Glutamatergic neuron (in vitro differentiated cells): ENCODE results near the gene CHMP1A. TPM values are rescaled to one million over a fixed set of nuclear protein-coding genes. Genes with fewer than 3 reads are reported as not detected.

Experiments used
- DNase-seq: peaks from one replicate; pipeline ENCODE4 v3.0.0; 2022
- H3K27ac Mint-ChIP-seq: one replicate; pipeline ENCODE4 v1.8.0; 2020; ENCODE audit warnings: mild to moderate bottlenecking, mixed read lengths, inconsistent platforms; ENCODE audit not compliant: unreplicated experiment
- H3K27me3 Mint-ChIP-seq: one replicate; pipeline ENCODE4 v1.8.0; 2020; ENCODE audit warnings: mild to moderate bottlenecking, moderate library complexity, mixed read lengths, inconsistent platforms; ENCODE audit not compliant: unreplicated experiment
- H3K36me3 Mint-ChIP-seq: one replicate; pipeline ENCODE4 v1.8.0; 2020; ENCODE audit warnings: mild to moderate bottlenecking, mixed read lengths, inconsistent platforms; ENCODE audit not compliant: unreplicated experiment
- H3K4me1 Mint-ChIP-seq: one replicate; pipeline ENCODE4 v1.8.0; 2020; ENCODE audit warnings: mild to moderate bottlenecking, low read depth, mixed read lengths, inconsistent platforms; ENCODE audit not compliant: unreplicated experiment
- H3K4me3 Mint-ChIP-seq: one replicate; pipeline ENCODE4 v1.8.0; 2020; ENCODE audit warnings: mild to moderate bottlenecking, mixed read lengths, inconsistent platforms; ENCODE audit not compliant: unreplicated experiment
- H3K9me3 Mint-ChIP-seq: one replicate; pipeline ENCODE4 v1.8.0; 2020; ENCODE audit warnings: mild to moderate bottlenecking, moderate library complexity, mixed read lengths, inconsistent platforms; ENCODE audit not compliant: unreplicated experiment
- total RNA-seq: library from RNA; stranded (reverse); fragmentation: NEBNext Ultra II Directional; extraction: Animal tissue kit (Norgen Biotek cat#: 25700); gene quantifications from one replicate; pipeline ENCODE4 v1.2.1, GENCODE V29; 2021; ENCODE audit not compliant: unreplicated experiment
- TF ChIP-seq, protein P1 (sequence below): fragments of 200-600 bp; sonication (generic); IDR thresholded peaks from one replicate; pipeline ENCODE4 v1.5.0; 2021; ENCODE audit not compliant: partially characterized antibody, unreplicated experiment

The CHMP1A gene
- total RNA-seq, 1 donor from 2014 or later, result 96.3 TPM

DNA sequence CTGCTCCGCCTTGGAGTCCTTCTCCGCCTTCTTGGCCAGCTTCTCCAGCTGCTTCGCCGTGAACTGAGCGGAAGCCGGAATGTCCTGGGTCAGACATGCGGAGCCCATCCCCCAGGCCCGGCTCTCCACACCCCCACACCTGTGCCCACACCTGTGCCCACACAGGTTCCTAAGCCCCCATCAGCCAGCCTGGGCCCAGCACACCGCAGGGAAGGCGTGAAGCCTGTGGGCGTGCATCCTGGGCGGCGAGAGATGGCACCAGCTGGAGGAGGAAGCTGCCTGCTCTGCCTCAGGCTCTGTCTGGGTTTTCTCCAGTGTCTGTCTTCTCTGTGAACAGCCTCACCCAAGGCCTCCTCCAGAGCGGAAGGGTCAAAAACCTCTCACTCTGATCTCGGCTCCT is 5.9 kb downstream of the CHMP1A start:
- no peak overlapping the region for H3K27ac Mint-ChIP-seq
- H3K4me3 Mint-ChIP-seq, result no peak overlapping the region
- no peaks in the 10 kb centered on the region for H3K36me3 Mint-ChIP-seq
- TF ChIP-seq, protein P1, sequence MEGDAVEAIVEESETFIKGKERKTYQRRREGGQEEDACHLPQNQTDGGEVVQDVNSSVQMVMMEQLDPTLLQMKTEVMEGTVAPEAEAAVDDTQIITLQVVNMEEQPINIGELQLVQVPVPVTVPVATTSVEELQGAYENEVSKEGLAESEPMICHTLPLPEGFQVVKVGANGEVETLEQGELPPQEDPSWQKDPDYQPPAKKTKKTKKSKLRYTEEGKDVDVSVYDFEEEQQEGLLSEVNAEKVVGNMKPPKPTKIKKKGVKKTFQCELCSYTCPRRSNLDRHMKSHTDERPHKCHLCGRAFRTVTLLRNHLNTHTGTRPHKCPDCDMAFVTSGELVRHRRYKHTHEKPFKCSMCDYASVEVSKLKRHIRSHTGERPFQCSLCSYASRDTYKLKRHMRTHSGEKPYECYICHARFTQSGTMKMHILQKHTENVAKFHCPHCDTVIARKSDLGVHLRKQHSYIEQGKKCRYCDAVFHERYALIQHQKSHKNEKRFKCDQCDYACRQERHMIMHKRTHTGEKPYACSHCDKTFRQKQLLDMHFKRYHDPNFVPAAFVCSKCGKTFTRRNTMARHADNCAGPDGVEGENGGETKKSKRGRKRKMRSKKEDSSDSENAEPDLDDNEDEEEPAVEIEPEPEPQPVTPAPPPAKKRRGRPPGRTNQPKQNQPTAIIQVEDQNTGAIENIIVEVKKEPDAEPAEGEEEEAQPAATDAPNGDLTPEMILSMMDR, result no peak
- H3K9me3 Mint-ChIP-seq, result peaks cover 1% of the 10 kb centered on the region
- no peak for DNase-seq
- H3K4me1 Mint-ChIP-seq, result no peaks in the 10 kb centered on the region
- H3K27me3 Mint-ChIP-seq, result peaks cover 2% of the 10 kb centered on the region

DNA sequence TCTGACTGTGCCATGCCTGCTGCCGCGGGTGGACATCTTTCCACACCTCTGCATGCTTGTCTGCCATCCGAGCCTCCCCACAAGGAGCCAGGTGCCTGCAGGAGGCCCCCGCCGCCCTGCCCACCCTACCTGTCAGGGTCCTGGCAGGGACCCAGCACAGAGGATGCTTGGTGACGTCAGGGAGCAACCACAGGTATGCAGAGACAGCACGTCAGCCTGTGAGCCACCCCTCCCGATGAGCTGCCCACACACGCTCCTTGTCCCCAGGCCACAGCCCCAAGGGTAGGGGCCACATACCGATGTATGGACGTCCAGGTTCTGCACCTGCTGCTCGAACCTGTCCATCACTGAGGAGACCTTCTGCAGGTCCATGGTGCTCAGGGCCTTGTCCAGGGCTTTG is 10.6 kb downstream of the CHMP1A start:
- DNase-seq, result no peak
- Mint-ChIP-seq H3K36me3 (no peaks in the 10 kb centered on the region), H3K27me3 (peaks cover 5% of the 10 kb centered on the region), H3K9me3 (peaks cover 3% of the 10 kb centered on the region), H3K4me3 (no peak overlapping the region), H3K27ac (no peak overlapping the region), H3K4me1 (no peaks in the 10 kb centered on the region)
- TF ChIP-seq, protein P1, result no peak

DNA sequence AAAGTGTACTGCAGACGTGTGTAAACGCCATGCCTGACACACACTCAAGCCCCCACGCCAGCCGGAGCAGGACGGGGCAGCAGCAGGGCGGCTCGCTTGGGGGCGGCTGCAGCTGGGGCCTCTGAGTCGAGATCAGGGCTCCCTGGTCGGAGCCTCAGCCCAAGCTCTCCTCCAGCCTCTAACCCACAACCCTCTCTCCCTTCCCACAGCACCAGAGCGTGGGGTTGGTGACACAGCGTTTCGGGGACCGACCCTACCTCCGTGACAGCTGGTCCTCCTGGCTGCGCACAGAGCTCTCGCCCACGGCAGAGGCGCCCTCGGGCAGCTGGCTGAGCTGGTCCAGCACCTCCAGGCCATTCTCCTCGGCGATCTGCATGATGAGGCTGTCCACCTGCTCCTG is 11.2 kb downstream of the CHMP1A start:
- Mint-ChIP-seq H3K27me3 (peaks cover 5% of the 10 kb centered on the region), H3K4me3 (no peak overlapping the region), H3K9me3 (peaks cover 3% of the 10 kb centered on the region), H3K27ac (no peak overlapping the region), H3K4me1 (no peaks in the 10 kb centered on the region), H3K36me3 (no peaks in the 10 kb centered on the region)
- no peak for DNase-seq
- TF ChIP-seq, protein P1, result no peak

DNA sequence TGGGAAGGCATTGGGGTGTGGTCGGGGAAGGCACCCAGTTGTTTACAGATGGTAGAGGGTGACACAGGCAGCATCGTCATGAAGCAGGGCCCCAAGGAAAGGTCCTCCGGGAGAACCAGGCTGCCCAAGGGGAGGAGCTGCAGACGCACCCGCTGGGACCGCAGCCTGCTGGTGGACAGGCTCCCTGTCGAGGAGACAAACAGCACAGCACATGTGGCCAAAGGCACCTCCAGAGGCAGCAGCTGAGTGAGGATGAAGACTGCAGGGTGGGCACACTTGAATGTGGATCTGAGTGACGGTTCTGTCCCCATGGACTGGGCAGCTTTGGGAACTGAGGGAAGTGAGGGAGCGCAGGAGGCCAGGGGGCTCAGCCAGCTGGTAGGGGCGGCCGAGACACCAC is 12.4 kb downstream of the CHMP1A start:
- Mint-ChIP-seq H3K27ac (no peak overlapping the region), H3K36me3 (no peaks in the 10 kb centered on the region), H3K9me3 (peaks cover 7% of the 10 kb centered on the region), H3K4me1 (peaks cover 7% of the 10 kb centered on the region), H3K27me3 (peaks cover 5% of the 10 kb centered on the region), H3K4me3 (no peak overlapping the region)
- DNase-seq, result no peak
- TF ChIP-seq, protein P1, result no peak

DNA sequence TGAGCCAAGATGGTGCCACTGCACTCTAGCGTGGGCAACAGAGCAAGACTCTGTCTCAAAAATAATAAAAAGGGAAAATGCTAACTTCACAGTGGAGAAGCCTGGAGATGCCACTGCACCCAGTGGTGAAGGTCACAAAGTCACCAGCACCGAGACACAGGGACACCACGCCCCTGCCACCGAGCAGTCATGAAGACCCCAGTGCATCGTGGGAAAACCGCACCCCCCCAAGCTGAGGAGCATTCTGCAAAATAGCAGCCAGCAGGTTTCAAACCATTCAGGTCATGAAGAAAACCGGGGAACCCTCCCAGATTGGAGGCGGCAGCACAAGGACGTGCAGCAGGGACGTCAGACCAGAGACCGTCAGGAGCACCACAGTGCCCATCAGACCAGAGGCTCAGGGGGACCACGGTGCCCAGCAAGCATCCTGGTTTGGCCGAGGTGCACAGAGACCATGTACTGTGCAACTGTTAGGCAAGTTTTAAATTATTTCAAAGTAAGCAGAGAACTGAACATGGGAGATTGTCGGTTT is 13.7 kb downstream of the CHMP1A start:
- TF ChIP-seq, protein P1, result no peak
- no peak for DNase-seq
- Mint-ChIP-seq H3K27ac (no peak overlapping the region), H3K36me3 (no peaks in the 10 kb centered on the region), H3K27me3 (peaks cover 8% of the 10 kb centered on the region), H3K9me3 (peaks cover 5% of the 10 kb centered on the region), H3K4me1 (peaks cover 7% of the 10 kb centered on the region), H3K4me3 (no peak overlapping the region)
